ENCODE results near the gene GIGYF2.

DNA sequence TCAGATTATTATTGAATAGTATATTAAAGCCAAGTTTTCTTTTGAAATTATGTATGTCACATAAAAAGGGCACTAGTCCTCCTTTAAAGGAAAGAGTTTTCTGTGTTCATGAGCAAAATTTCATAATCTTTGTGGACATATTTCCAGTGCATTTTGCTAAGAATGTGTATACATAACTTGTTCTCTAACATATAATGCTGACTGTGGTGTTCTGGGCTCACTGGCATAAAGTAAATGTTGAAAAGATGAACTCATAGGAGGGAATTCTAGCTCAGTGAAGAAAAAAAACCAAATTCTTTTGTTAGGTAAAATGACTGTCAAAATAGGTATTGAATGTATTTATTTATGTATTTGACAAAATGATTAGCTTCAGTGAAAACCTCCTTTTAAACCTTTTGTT is 73.1 kb downstream of the GIGYF2 start:
- TF ChIP-seq YY1 (IDR thresholded peaks at IDR 0.05; ENCODE audit: extremely low read depth, insufficient replicate concordance, low read depth, low read length) (no peak), EZH2 (IDR thresholded peaks at IDR 0.05) (no peak), POLR2A (IDR thresholded peaks at IDR 0.05; ENCODE audit: borderline replicate concordance, extremely low read depth, insufficient read depth, insufficient read length) (no peak), EGR1 (IDR thresholded peaks at IDR 0.05; ENCODE audit: low read depth) (no peak), SP1 (IDR thresholded peaks at IDR 0.05; ENCODE audit: low read depth) (no peak), CEBPB (IDR thresholded peaks at IDR 0.05; ENCODE audit: low read depth) (no peak), EZH2phosphoT487 (IDR thresholded peaks at IDR 0.05; ENCODE audit: borderline replicate concordance) (no peak), RAD21 (IDR thresholded peaks at IDR 0.05; ENCODE audit: low read depth) (no peak), ELF1 (IDR thresholded peaks at IDR 0.05; ENCODE audit: borderline replicate concordance, low read depth) (no peak), TCF7L2 (IDR thresholded peaks at IDR 0.05; ENCODE audit: borderline replicate concordance, extremely low read depth, insufficient read depth, insufficient read length) (no peak), ZFX (IDR thresholded peaks at IDR 0.05) (no peak)
- TF ChIP-seq, protein P1, sequence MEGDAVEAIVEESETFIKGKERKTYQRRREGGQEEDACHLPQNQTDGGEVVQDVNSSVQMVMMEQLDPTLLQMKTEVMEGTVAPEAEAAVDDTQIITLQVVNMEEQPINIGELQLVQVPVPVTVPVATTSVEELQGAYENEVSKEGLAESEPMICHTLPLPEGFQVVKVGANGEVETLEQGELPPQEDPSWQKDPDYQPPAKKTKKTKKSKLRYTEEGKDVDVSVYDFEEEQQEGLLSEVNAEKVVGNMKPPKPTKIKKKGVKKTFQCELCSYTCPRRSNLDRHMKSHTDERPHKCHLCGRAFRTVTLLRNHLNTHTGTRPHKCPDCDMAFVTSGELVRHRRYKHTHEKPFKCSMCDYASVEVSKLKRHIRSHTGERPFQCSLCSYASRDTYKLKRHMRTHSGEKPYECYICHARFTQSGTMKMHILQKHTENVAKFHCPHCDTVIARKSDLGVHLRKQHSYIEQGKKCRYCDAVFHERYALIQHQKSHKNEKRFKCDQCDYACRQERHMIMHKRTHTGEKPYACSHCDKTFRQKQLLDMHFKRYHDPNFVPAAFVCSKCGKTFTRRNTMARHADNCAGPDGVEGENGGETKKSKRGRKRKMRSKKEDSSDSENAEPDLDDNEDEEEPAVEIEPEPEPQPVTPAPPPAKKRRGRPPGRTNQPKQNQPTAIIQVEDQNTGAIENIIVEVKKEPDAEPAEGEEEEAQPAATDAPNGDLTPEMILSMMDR (IDR thresholded peaks at IDR 0.05 in 2 of 3, conservative IDR thresholded peaks at IDR 0.05 in 1 of 3; ENCODE audit: borderline replicate concordance in 1 of 3, insufficient read depth in 1 of 3, low read depth in 2 of 3, low read length in 2 of 3): no peak
- TF ChIP-seq, protein P2, sequence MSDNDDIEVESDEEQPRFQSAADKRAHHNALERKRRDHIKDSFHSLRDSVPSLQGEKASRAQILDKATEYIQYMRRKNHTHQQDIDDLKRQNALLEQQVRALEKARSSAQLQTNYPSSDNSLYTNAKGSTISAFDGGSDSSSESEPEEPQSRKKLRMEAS (IDR thresholded peaks at IDR 0.05): no peak

Data from HCT116 (cell line).